ENCODE data around the gene UBE2E3. TPM values are rescaled to one million over a fixed set of nuclear protein-coding genes. Genes with fewer than 3 reads are reported as not detected.

UBE2E3 gene
- total and polyA plus RNA-seq, 7 donors = 61.9 to 125 (median 87.1) TPM

- ATAC-seq (no peak), DNase-seq (no peak)
- Histone ChIP-seq H3K27ac (no peak overlapping the region), H3K4me3 (no peak overlapping the region), H3K27me3 (ENCODE audit: insufficient read depth in 3 of 3, low read length in 2 of 3) (no peaks in the 10 kb centered on the region), H3K36me3 (ENCODE audit: insufficient read depth in 1 of 2, low read depth in 1 of 2) (no peaks in the 10 kb centered on the region), H3K4me1 (no peaks in the 10 kb centered on the region), H3K9me3 (peaks cover 21% of the 10 kb centered on the region)
- intact Hi-C loops (cut with DNase I) = no loop called here
- WGBS, 3 donors = 35 to 57% (median 51%) methylated on average over 2 of the region's 2 CpGs
- no peak for TF ChIP-seq CTCF (IDR thresholded peaks at IDR 0.05)
Observed at GRCh38 chr2:181095486-181095885, 115.1 kb downstream of the UBE2E3 start.

GRCh38 chr2:181103659-181104058 is 123.3 kb downstream of the UBE2E3 start:
- DNase-seq (no peak), ATAC-seq (no peak)
- no peaks in the 10 kb centered on the region for H3K9me3 ChIP-seq
- no peak for TF ChIP-seq CTCF (IDR thresholded peaks at IDR 0.05)
- no peaks in the 10 kb centered on the region for H3K36me3 ChIP-seq (ENCODE audit: insufficient read depth in 1 of 2, low read depth in 1 of 2)
- H3K27ac ChIP-seq = no peak overlapping the region
- no peaks in the 10 kb centered on the region for H3K27me3 ChIP-seq (ENCODE audit: insufficient read depth in 3 of 3, low read length in 2 of 3)
- intact Hi-C loops (cut with DNase I) = loop anchor here in 1 of 2 donors (5.0 to 10.0 kb wide), 2 partner anchors 364 to 611 kb away; no protein-coding TSS in a partner anchor
- no peaks in the 10 kb centered on the region for H3K4me1 ChIP-seq
- no peak overlapping the region for H3K4me3 ChIP-seq

- Histone ChIP-seq H3K27me3 (ENCODE audit: insufficient read depth in 3 of 3, low read length in 2 of 3) (no peaks in the 10 kb centered on the region), H3K27ac (no peak overlapping the region), H3K36me3 (ENCODE audit: insufficient read depth in 1 of 2, low read depth in 1 of 2) (no peaks in the 10 kb centered on the region), H3K4me3 (no peak overlapping the region), H3K9me3 (no peaks in the 10 kb centered on the region), H3K4me1 (no peaks in the 10 kb centered on the region)
- 54 to 68% (median 66%) methylated on average over 7 of the region's 7 CpGs for WGBS, 3 donors
- DNase-seq (no peak), ATAC-seq (no peak)
- peak; percentile 60 for TF ChIP-seq CTCF (IDR thresholded peaks at IDR 0.05)
- intact Hi-C loops (cut with DNase I) = loop anchor here in 1 of 2 donors (5.0 to 10.0 kb wide), 2 partner anchors 363 to 610 kb away; no protein-coding TSS in a partner anchor
Observed at GRCh38 chr2:181104512-181105115, 124.2 kb downstream of the UBE2E3 start.

GRCh38 chr2:181105562-181105961 is 125.2 kb downstream of the UBE2E3 start:
- Histone ChIP-seq H3K27me3 (ENCODE audit: insufficient read depth in 3 of 3, low read length in 2 of 3) (no peaks in the 10 kb centered on the region), H3K27ac (no peak overlapping the region), H3K4me3 (no peak overlapping the region), H3K36me3 (ENCODE audit: insufficient read depth in 1 of 2, low read depth in 1 of 2) (no peaks in the 10 kb centered on the region), H3K9me3 (no peaks in the 10 kb centered on the region), H3K4me1 (no peaks in the 10 kb centered on the region)
- 83 to 88% (median 86%) methylated on average over 2 of the region's 2 CpGs for WGBS, 3 donors
- intact Hi-C loops (cut with DNase I) = loop anchor here in 1 of 2 donors (10.0 kb wide), 1 partner anchor 609 kb away; no protein-coding TSS in a partner anchor
- ATAC-seq (no peak), DNase-seq (no peak)
- TF ChIP-seq CTCF (IDR thresholded peaks at IDR 0.05) = no peak

- no peak overlapping the region for H3K4me3 ChIP-seq
- no peaks in the 10 kb centered on the region for H3K4me1 ChIP-seq
- intact Hi-C loops (cut with DNase I) = loop anchor here in 1 of 2 donors (10.0 kb wide), 1 partner anchor 609 kb away; no protein-coding TSS in a partner anchor
- H3K27me3 ChIP-seq (ENCODE audit: insufficient read depth in 3 of 3, low read length in 2 of 3) = no peaks in the 10 kb centered on the region
- 34 to 59% (median 41%) methylated on average over 2 of the region's 2 CpGs for WGBS, 3 donors
- no peaks in the 10 kb centered on the region for H3K36me3 ChIP-seq (ENCODE audit: insufficient read depth in 1 of 2, low read depth in 1 of 2)
- ATAC-seq (no peak), DNase-seq (no peak)
- no peak overlapping the region for H3K27ac ChIP-seq
- H3K9me3 ChIP-seq = no peaks in the 10 kb centered on the region
- no peak for TF ChIP-seq CTCF (IDR thresholded peaks at IDR 0.05)
Observed at GRCh38 chr2:181106229-181106628, 125.8 kb downstream of the UBE2E3 start.
